ENCODE data around the gene TSPAN5. TPM values are rescaled to one million over a fixed set of nuclear protein-coding genes. Genes with fewer than 3 reads are reported as not detected.

The TSPAN5 gene
- total and polyA plus RNA-seq, 11 donors: 1.0 to 10.2 (median 5.6) TPM

DNA sequence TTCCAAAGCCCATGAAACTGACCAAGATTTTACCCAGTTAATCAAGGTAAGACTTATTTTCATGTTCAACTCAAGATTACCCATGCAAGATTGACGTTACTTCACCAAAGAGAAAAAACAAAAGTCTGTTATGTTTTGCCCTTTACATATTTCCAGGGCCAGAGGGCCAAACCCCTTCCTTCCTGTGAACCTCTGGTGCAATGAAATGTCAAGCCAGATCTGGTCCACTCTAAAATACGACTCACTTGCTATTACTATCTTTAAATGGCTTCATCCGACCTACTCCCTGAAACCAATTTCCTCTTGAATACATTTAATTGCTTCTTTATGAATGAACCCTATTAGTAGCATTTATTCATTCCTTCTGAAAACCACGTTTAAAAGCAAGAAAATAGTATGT lies 33.0 kb downstream of the TSPAN5 start:
- Histone ChIP-seq H3K36me3 (no peaks in the 10 kb centered on the region), H3K9me3 (no peaks in the 10 kb centered on the region), H3K4me3 (no peak overlapping the region), H3K27me3 (no peaks in the 10 kb centered on the region), H3K4me1 (peaks cover 0 to 26% (median 5%) of the 10 kb centered on the region in 12 donors), H3K27ac (no peak overlapping the region)
- WGBS, 4 donors: 47 to 62% (median 56%) methylated on average over 4 of the region's 4 CpGs
- no peak for TF ChIP-seq POLR2A (IDR thresholded peaks at IDR 0.05)
- TF ChIP-seq, protein P1, sequence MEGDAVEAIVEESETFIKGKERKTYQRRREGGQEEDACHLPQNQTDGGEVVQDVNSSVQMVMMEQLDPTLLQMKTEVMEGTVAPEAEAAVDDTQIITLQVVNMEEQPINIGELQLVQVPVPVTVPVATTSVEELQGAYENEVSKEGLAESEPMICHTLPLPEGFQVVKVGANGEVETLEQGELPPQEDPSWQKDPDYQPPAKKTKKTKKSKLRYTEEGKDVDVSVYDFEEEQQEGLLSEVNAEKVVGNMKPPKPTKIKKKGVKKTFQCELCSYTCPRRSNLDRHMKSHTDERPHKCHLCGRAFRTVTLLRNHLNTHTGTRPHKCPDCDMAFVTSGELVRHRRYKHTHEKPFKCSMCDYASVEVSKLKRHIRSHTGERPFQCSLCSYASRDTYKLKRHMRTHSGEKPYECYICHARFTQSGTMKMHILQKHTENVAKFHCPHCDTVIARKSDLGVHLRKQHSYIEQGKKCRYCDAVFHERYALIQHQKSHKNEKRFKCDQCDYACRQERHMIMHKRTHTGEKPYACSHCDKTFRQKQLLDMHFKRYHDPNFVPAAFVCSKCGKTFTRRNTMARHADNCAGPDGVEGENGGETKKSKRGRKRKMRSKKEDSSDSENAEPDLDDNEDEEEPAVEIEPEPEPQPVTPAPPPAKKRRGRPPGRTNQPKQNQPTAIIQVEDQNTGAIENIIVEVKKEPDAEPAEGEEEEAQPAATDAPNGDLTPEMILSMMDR (IDR thresholded peaks at IDR 0.05): no peak
- no peak for ATAC-seq
- intact Hi-C loops (cut with DNase I): loop anchor here in 2 of 10 donors (10.0 kb wide), 1 partner anchor 161 kb away; no protein-coding TSS in a partner anchor
- DNase-seq: no peak

DNA sequence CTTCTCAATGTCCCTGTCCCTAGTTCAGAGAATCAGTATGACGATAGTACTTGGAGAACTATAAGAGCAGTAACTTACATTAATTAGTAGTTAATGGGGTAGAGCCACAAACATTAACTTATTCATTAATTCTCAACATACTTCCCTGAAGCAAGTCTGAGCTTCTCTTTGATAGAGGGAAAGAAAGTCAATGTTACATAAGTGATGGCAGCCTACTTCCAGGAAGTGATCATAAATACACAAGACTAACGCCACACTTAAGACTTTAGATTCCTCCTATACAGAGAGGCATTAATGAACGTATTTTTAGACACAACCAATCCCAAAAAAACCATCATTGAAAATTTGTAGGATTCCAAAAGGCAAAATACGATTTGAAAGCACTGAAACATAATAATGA lies 33.8 kb downstream of the TSPAN5 start:
- Histone ChIP-seq H3K36me3 (no peaks in the 10 kb centered on the region), H3K27ac (no peak overlapping the region), H3K9me3 (no peaks in the 10 kb centered on the region), H3K4me1 (peaks cover 0 to 26% (median 5%) of the 10 kb centered on the region in 12 donors), H3K27me3 (no peaks in the 10 kb centered on the region), H3K4me3 (no peak overlapping the region)
- DNase-seq (no peak), ATAC-seq (no peak)
- no peak for TF ChIP-seq POLR2A (IDR thresholded peaks at IDR 0.05)
- TF ChIP-seq, protein P1 (IDR thresholded peaks at IDR 0.05): no peak
- WGBS, 4 donors: 79 to 97% (median 93%) methylated on average over 4 of the region's 4 CpGs
- intact Hi-C loops (cut with DNase I): loop anchor here in 2 of 10 donors (10.0 kb wide), 1 partner anchor 160 kb away; no protein-coding TSS in a partner anchor

DNA sequence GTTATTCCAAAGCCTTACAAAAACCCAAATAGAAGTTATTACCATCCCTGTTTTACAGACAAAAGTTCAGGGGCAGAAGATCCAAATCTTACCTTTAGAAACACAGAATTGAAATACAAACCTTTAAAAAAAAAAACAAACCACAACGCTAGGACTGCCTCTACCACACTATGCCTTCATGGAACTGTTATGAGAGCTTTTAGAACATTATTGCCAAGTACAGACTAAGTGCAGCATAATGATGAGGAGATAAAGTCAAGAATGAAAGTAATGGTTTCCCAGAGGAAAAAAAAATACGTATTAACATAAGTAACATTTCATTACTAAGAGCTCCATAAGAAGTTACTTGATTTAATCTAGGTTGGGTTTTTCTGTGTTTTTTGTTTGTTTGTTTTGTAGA lies 34.3 kb downstream of the TSPAN5 start:
- intact Hi-C loops (cut with DNase I): loop anchor here in 2 of 10 donors (10.0 kb wide), 1 partner anchor 159 kb away; no protein-coding TSS in a partner anchor
- no peak for ATAC-seq
- DNase-seq: no peak
- H3K4me3 ChIP-seq: no peak overlapping the region
- no peaks in the 10 kb centered on the region for H3K9me3 ChIP-seq
- H3K27me3 ChIP-seq: no peaks in the 10 kb centered on the region
- H3K27ac ChIP-seq: no peak overlapping the region
- TF ChIP-seq POLR2A (IDR thresholded peaks at IDR 0.05): no peak
- TF ChIP-seq, protein P1 (IDR thresholded peaks at IDR 0.05): no peak
- H3K36me3 ChIP-seq: no peaks in the 10 kb centered on the region
- 88 to 95% (median 94%) methylated on average over 2 of the region's 2 CpGs for WGBS, 4 donors
- H3K4me1 ChIP-seq: peaks cover 0 to 26% (median 5%) of the 10 kb centered on the region in 12 donors

DNA sequence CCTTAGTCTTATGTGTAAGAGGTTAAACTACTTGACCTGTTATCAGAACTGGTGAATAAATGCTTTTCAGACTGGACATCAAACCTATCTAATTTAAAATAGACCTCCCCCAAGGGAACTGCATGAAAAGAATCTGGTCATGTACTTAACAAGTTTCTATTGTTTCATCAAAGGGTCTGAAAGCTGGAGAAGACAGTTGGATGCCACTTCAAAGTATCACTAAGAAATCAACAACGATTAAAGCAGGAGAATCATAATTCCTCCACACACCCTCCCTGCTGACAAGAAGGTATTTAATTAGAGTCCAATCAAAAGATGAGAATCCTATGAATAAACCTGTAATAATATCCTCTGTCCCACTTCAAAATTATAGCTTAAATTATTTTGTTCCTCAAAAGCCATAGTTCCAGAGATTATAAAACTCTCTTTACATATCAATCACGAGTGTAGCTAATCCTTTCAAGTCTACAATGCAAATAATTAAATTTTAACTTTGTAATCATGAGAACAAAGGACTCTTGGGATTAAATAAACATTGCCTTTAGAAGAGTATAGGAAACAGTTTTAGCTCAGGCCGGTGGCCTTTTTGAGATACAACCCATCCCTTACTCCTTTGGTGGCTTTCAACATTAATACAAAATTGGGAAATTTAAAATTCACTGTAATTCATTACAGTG lies 35.1 kb downstream of the TSPAN5 start:
- 67 to 73% (median 70%) methylated on average over 3 of the region's 3 CpGs for WGBS, 4 donors
- no peak for ATAC-seq

More for the DNA sequence above, 35.1 kb downstream of the TSPAN5 start:
- intact Hi-C loops (cut with DNase I): loop anchor here in 2 of 10 donors (10.0 kb wide), 1 partner anchor 158 kb away; no protein-coding TSS in a partner anchor
- Histone ChIP-seq H3K27ac (no peak overlapping the region), H3K27me3 (no peaks in the 10 kb centered on the region), H3K4me3 (no peak overlapping the region), H3K9me3 (no peaks in the 10 kb centered on the region), H3K36me3 (no peaks in the 10 kb centered on the region), H3K4me1 (peaks cover 0 to 26% (median 5%) of the 10 kb centered on the region in 12 donors)
- TF ChIP-seq, protein P1 (IDR thresholded peaks at IDR 0.05): no peak
- TF ChIP-seq POLR2A (IDR thresholded peaks at IDR 0.05): no peak
- DNase-seq: no peak

Data from heart left ventricle (tissue), 16 donors.